Peyer's patch (tissue), 4 donors: ENCODE data around the gene WTIP. TPM values are rescaled to one million over a fixed set of nuclear protein-coding genes. Genes with fewer than 3 reads are reported as not detected.

Experiments
- DNase-seq, 3 donors: peaks; one replicate each; pipeline ENCODE4 v3.0.0-alpha.2; 2017 to 2019
- H3K27ac ChIP-seq, 4 donors: fragments of 200-600 bp; sonication (generic); one replicate each; pipeline ENCODE4 v1.5.1; 2016 to 2019
- H3K27me3 ChIP-seq, 2 donors: fragments of 200-600 bp; sonication (generic); one replicate each; pipeline ENCODE4 v1.5.1; 2019
- H3K36me3 ChIP-seq, 3 donors: fragments of 200-600 bp; sonication (generic); one replicate each; pipeline ENCODE4 v1.5.1; 2016 to 2019
- H3K4me1 ChIP-seq, 4 donors: fragments of 200-600 bp; sonication (generic); one replicate each; pipeline ENCODE4 v1.5.1; 2016 to 2019
- H3K4me3 ChIP-seq, 4 donors: fragments of 200-600 bp; sonication (generic); 1 replicate in 3 of 4; 2 replicates in 1 of 4; pipeline ENCODE4 v1.5.1; 2016 to 2019; ENCODE audit warnings: mild to moderate bottlenecking in 1 of 4
- H3K9me3 ChIP-seq, 4 donors: fragments of 200-600 bp; sonication (generic); one replicate each; pipeline ENCODE4 v1.5.1; 2016 to 2019; ENCODE audit warnings: mild to moderate bottlenecking in 1 of 4
- POLR2A ChIP-seq, 2 donors: fragments of 450-650 bp; IDR thresholded peaks; one replicate each; pipeline ENCODE4 v1.5.1; 2017; ENCODE audit warnings: antibody characterized with exemption in 2 of 2, mild to moderate bottlenecking in 2 of 2, moderate library complexity in 2 of 2
- total RNA-seq, 4 donors: library from RNA; depleted of rRNA; stranded (reverse); fragments of >200 nt; gene quantifications; one replicate each; pipeline ENCODE4 v1.1.0, GENCODE V29; 2016
- TF ChIP-seq, protein P1 (sequence below), 6 experiments: fragments of 450-650 bp in 4 of 6; fragments of 200-600 bp in 2 of 6; sonication (generic) in 1 of 6; IDR thresholded peaks; one replicate each; pipeline ENCODE4 v1.5.1; 2017 to 2019; ENCODE audit warnings: antibody characterized with exemption in 6 of 6, mild to moderate bottlenecking in 3 of 6, moderate library complexity in 1 of 6

Gene WTIP
- total RNA-seq, 4 donors from 2014 or later, result 1.2 to 18.2 (median 4.7) TPM

GRCh38 chr19:34489175-34489574, 7.6 kb downstream of the WTIP start:
- H3K4me3 ChIP-seq, result no peak overlapping the region
- no peaks in the 10 kb centered on the region for H3K4me1 ChIP-seq
- H3K9me3 ChIP-seq, result no peaks in the 10 kb centered on the region
- DNase-seq, result no peak
- peaks cover 0 to 1% (median 0%) of the 10 kb centered on the region in 3 donors for H3K36me3 ChIP-seq
- no peak overlapping the region for H3K27ac ChIP-seq
- TF ChIP-seq, protein P1, sequence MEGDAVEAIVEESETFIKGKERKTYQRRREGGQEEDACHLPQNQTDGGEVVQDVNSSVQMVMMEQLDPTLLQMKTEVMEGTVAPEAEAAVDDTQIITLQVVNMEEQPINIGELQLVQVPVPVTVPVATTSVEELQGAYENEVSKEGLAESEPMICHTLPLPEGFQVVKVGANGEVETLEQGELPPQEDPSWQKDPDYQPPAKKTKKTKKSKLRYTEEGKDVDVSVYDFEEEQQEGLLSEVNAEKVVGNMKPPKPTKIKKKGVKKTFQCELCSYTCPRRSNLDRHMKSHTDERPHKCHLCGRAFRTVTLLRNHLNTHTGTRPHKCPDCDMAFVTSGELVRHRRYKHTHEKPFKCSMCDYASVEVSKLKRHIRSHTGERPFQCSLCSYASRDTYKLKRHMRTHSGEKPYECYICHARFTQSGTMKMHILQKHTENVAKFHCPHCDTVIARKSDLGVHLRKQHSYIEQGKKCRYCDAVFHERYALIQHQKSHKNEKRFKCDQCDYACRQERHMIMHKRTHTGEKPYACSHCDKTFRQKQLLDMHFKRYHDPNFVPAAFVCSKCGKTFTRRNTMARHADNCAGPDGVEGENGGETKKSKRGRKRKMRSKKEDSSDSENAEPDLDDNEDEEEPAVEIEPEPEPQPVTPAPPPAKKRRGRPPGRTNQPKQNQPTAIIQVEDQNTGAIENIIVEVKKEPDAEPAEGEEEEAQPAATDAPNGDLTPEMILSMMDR (IDR thresholded peaks at IDR 0.05), result no peak
- no peaks in the 10 kb centered on the region for H3K27me3 ChIP-seq

GRCh38 chr19:34490141-34490766, 8.7 kb downstream of the WTIP start:
- TF ChIP-seq, protein P1 (IDR thresholded peaks at IDR 0.05), result no peak
- TF ChIP-seq POLR2A (IDR thresholded peaks at IDR 0.05), result no peak
- no peaks in the 10 kb centered on the region for H3K27me3 ChIP-seq
- H3K9me3 ChIP-seq, result no peaks in the 10 kb centered on the region
- peaks cover 0 to 7% (median 0%) of the 10 kb centered on the region in 3 donors for H3K36me3 ChIP-seq
- H3K27ac ChIP-seq, result no peak overlapping the region
- DNase-seq, result no peak
- H3K4me3 ChIP-seq, result no peak overlapping the region
- no peaks in the 10 kb centered on the region for H3K4me1 ChIP-seq

DNA sequence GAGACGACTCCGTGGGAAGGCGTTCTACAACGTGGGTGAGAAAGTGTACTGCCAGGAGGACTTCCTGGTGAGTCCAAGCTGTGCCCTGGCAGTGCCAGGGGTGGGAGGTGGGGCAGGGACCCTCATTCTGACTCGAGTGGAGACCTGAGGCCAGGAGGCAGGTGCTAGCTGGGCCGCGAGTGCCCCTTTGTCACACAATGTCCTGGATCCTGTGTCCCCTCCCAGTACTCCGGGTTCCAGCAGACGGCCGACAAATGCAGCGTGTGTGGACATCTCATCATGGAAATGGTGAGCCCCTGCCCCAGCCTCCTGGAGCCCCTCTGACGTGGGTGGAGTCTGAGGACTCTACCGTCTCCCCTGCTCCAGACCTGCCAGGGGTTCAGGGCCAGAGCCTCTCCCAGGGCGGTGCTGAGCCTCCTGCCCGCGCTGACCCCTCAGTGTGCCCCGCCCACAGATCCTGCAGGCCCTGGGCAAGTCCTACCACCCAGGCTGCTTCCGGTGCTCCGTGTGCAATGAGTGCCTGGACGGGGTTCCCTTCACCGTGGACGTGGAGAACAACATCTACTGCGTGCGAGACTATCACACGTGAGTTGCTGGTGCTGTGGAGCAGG, 11.6 kb downstream of the WTIP start:
- H3K36me3 ChIP-seq, result peaks cover 0 to 7% (median 0%) of the 10 kb centered on the region in 3 donors
- TF ChIP-seq, protein P1 (IDR thresholded peaks at IDR 0.05), result no peak
- TF ChIP-seq POLR2A (IDR thresholded peaks at IDR 0.05), result no peak

DNA sequence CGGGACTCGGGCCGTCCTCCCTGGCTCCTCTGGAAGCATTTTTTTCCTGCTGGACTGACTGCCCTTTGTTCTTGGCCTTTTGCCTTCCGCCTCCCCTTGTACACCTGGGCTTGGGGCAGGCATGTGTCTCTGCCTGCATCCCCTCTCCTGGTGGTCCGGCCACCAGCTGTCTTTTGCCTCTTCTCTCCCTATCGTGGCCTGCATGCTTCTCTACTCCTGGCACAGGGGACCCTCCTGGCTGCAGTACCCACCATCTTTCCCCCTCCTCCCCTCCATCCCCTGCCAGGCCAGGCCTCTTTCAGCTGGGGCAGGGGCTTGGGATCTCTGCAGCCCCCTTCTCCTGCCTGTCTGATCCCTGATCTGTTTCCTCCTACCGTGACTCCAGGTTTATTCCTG, 12.1 kb downstream of the WTIP start:
- H3K27me3 ChIP-seq, result no peaks in the 10 kb centered on the region
- H3K36me3 ChIP-seq, result peaks cover 0 to 7% (median 0%) of the 10 kb centered on the region in 3 donors
- no peak for DNase-seq
- no peak overlapping the region for H3K27ac ChIP-seq
- H3K4me3 ChIP-seq, result no peak overlapping the region
- H3K9me3 ChIP-seq, result no peaks in the 10 kb centered on the region
- TF ChIP-seq, protein P1 (IDR thresholded peaks at IDR 0.05), result no peak
- TF ChIP-seq POLR2A (IDR thresholded peaks at IDR 0.05), result no peak
- H3K4me1 ChIP-seq, result no peaks in the 10 kb centered on the region

More for the DNA sequence above, 11.6 kb downstream of the WTIP start:
- Histone ChIP-seq H3K27me3 (no peaks in the 10 kb centered on the region), H3K9me3 (no peaks in the 10 kb centered on the region), H3K27ac (no peak overlapping the region), H3K4me1 (no peaks in the 10 kb centered on the region), H3K4me3 (no peak overlapping the region)
- DNase-seq, result no peak

- no peaks in the 10 kb centered on the region for H3K27me3 ChIP-seq
- no peak for TF ChIP-seq POLR2A (IDR thresholded peaks at IDR 0.05)
- TF ChIP-seq, protein P1 (IDR thresholded peaks at IDR 0.05), result no peak
- H3K36me3 ChIP-seq, result peaks cover 0 to 7% (median 0%) of the 10 kb centered on the region in 3 donors
- H3K4me1 ChIP-seq, result no peaks in the 10 kb centered on the region
- H3K4me3 ChIP-seq, result no peak overlapping the region
- H3K9me3 ChIP-seq, result no peaks in the 10 kb centered on the region
- no peak for DNase-seq
- no peak overlapping the region for H3K27ac ChIP-seq
Observed at GRCh38 chr19:34494601-34495000, 13.0 kb downstream of the WTIP start.
